ENCODE data around the gene ASCC2. TPM values are rescaled to one million over a fixed set of nuclear protein-coding genes. Genes with fewer than 3 reads are reported as not detected.
A peak's percentile ranks its signal among the peaks of the same experiment; 100 is the strongest.

Gene ASCC2
- total and polyA plus RNA-seq, 2 of the 4 experiments (the other 2 are of a cell fraction) = 40.0 to 62.2 TPM

DNA sequence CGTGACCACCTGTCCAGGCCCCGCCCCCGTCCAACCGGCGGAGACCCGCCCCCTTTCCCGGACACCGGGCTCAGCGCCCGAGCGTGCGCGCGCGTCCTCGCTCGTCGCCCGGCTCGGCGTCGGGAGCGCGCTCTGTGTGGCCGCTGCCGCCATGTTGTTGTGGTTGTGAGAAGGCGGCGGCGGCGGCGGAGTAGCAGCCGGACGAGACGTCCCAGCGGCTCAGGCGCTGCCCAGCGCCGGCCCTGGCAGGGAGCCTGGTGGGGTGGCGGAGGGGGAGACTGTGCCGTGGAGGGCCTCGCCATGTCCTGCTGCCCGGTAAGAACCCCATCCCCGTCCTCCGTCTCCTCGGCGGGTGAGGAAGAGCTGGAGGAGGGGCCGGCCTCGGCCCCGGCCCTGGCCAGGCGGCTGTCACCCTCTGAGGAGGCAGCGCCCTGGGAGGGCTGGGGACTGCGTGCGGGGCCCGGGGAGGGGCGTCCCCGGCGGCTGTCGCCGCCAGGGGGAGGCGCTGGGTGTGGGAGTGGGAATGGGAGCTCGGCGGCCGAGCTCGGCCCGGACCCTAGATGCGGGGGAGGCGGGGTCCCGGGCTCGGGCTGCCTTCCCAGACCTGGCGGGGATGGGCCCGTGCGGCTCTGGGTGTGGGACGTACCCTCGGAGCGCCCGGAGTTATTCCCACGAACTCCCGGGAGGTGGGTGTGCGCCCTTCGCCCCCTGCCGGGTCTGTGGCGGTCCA is 45.1 kb upstream of the ASCC2 start, which contains the start of gene MTMR3:
Gene MTMR3 (plus strand): TSS at position 130 of the 730 bp plus-strand sequence. CDS start 87,886 bp downstream, outside the sequence.
- POLR2A ChIA-PET (ENCODE audit: unreplicated experiment) = interaction anchor here (0.5 to 0.8 kb wide), 3 partner anchors 8 to 516 kb away, joined by 3 to 4 read pairs (median 3); no protein-coding TSS in a partner anchor
- peak within 1 kb of the TSS; percentile 96 for H2AFZ ChIP-seq (replicated peaks; ENCODE audit: low read length, poor library complexity)
- peaks cover 5 to 36% of the 10 kb centered on the region in 2 experiments; a peak in 3 of 4 replicates for H3K79me1 ChIP-seq (ENCODE audit: low read depth in 1 of 2, low read length in 2 of 2)
- peaks cover 45% of the 10 kb centered on the region for H4K20me1 ChIP-seq (ENCODE audit: insufficient read depth, low read length)
- no peaks in the 10 kb centered on the region for H3K9me3 ChIP-seq (ENCODE audit: control insufficient read depth, insufficient read depth, low read length)
- peak within 1 kb of the TSS; percentile 74 to 88; a peak in 2 of 4 replicates for H4K8ac ChIP-seq (ENCODE audit: low read depth in 2 of 2, low read length in 2 of 2)
- H4K91ac ChIP-seq (ENCODE audit: insufficient read depth, low read depth, low read length) = peak within 1 kb of the TSS; percentile 79
- H3K36me3 ChIP-seq (ENCODE audit: control insufficient read depth, insufficient read depth, low read length) = no peaks in the 10 kb centered on the region
- H2AK5ac ChIP-seq (ENCODE audit: low read depth, low read length) = peak within 1 kb of the TSS; percentile 61; the same call in 1 of the 2 replicates
- H3K18ac ChIP-seq (ENCODE audit: low read depth, low read length) = peak within 1 kb of the TSS; percentile 76
- peak within 1 kb of the TSS; percentile 95 for H3K14ac ChIP-seq (replicated peaks; ENCODE audit: low read depth, low read length)
- peak within 1 kb of the TSS; percentile 98 for H3K4me2 ChIP-seq (ENCODE audit: low read depth, low read length)
- H4K5ac ChIP-seq (ENCODE audit: low read depth, low read length) = peak within 1 kb of the TSS; percentile 25; the same call in 1 of the 2 replicates
- dilution Hi-C loops (cut with HindIII; ENCODE audit: low sequenced_read_pairs, unreplicated experiment) (no loop called here), intact Hi-C loops (cut with micrococcal nuclease) (loop anchor here (2.0 kb wide), 1 partner anchor 40 kb away; no protein-coding TSS in a partner anchor), in situ Hi-C loops (cut with MboI; ENCODE audit: low sequenced_read_pairs) (no loop called here)
- peak within 1 kb of the TSS; percentile 95 for H2AK9ac ChIP-seq (replicated peaks; ENCODE audit: low read depth, low read length, poor library complexity)
- H2BK120ac ChIP-seq (ENCODE audit: low read depth, low read length) = peak within 1 kb of the TSS; percentile 59
- peak within 1 kb of the TSS; percentile 100 for H3K4me3 ChIP-seq (ENCODE audit: insufficient read depth, low read depth, low read length)
- H3K27ac ChIP-seq (ENCODE audit: insufficient read depth, low read length) = peak within 1 kb of the TSS; percentile 83
- H2BK5ac ChIP-seq (ENCODE audit: low read depth, low read length, poor library complexity, severe bottlenecking) = peak within 1 kb of the TSS; percentile 84
- CTCF ChIA-PET = interaction anchor here (0.6 to 0.8 kb wide), 2 partner anchors 49 to 122 kb away, joined by 3 read pairs; no protein-coding TSS in a partner anchor
- no TSS peak for BruUV-seq (replicated peaks)
- H2BK20ac ChIP-seq (ENCODE audit: low read depth, low read length) = no peak within 1 kb of the TSS
- DNase-seq (peak; percentile 84), ATAC-seq (ENCODE audit: low read depth) (peak; percentile 89)
- H3K9ac ChIP-seq (ENCODE audit: low read depth, low read length) = peak within 1 kb of the TSS; percentile 95
- H3K27me3 ChIP-seq (ENCODE audit: control insufficient read depth, insufficient read depth, low read length) = no peaks in the 10 kb centered on the region
- peak within 1 kb of the TSS; percentile 91 for H3K23ac ChIP-seq (ENCODE audit: low read depth, low read length)
- H2BK15ac ChIP-seq (ENCODE audit: low read depth, low read length) = peak within 1 kb of the TSS; percentile 71; the same call in 1 of the 3 replicates
- peaks cover 3% of the 10 kb centered on the region for H3K9me1 ChIP-seq (ENCODE audit: insufficient read depth, low read length)
- no CpG with 5 or more reads among the region's 82 CpGs for WGBS, 2 experiments (ENCODE audit: extremely low coverage in 2 of 2, insufficient read length in 1 of 2)
- peak within 1 kb of the TSS; percentile 87 for H3K4ac ChIP-seq (ENCODE audit: low read depth, low read length)
- H3K56ac ChIP-seq (ENCODE audit: extremely low read depth, insufficient read depth, low read length) = peak within 1 kb of the TSS; percentile 77
- peaks cover 5% of the 10 kb centered on the region for H3K4me1 ChIP-seq (ENCODE audit: control insufficient read depth, insufficient read depth, low read length)
- TF ChIP-seq NFE2L2 (IDR thresholded peaks at IDR 0.05; ENCODE audit: low read depth, low read length) (no peak), POLR2A (IDR thresholded peaks at IDR 0.05; ENCODE audit: low read depth, low read length) (peak; percentile 60), MAFK (IDR thresholded peaks at IDR 0.05; ENCODE audit: low read depth, low read length) (no peak), FOS (IDR thresholded peaks at IDR 0.05; ENCODE audit: low read depth, low read length) (no peak), ELK1 (IDR thresholded peaks at IDR 0.05; ENCODE audit: borderline replicate concordance, low read depth, low read length) (no peak), CEBPB (IDR thresholded peaks at IDR 0.05; ENCODE audit: low read depth, low read length) (no peak), CHD1 (IDR thresholded peaks at IDR 0.05; ENCODE audit: low read depth, low read length) (peak; percentile 19; the same call in 1 of the 2 replicates), MXI1 (IDR thresholded peaks at IDR 0.05; ENCODE audit: borderline replicate concordance, low read depth, low read length) (peak; percentile 72; the same call in 1 of the 2 replicates), RAD21 (IDR thresholded peaks at IDR 0.05; ENCODE audit: low read length) (peak; percentile 25; the same call in 1 of the 2 replicates), MAZ (IDR thresholded peaks at IDR 0.05; ENCODE audit: borderline replicate concordance, low read depth, low read length) (peak; percentile 72; the same call in 1 of the 2 replicates), RCOR1 (IDR thresholded peaks at IDR 0.05; ENCODE audit: insufficient replicate concordance, low read length) (no peak), BHLHE40 (IDR thresholded peaks at IDR 0.05; ENCODE audit: low read depth, low read length) (no peak)
- TF ChIP-seq, protein P1, sequence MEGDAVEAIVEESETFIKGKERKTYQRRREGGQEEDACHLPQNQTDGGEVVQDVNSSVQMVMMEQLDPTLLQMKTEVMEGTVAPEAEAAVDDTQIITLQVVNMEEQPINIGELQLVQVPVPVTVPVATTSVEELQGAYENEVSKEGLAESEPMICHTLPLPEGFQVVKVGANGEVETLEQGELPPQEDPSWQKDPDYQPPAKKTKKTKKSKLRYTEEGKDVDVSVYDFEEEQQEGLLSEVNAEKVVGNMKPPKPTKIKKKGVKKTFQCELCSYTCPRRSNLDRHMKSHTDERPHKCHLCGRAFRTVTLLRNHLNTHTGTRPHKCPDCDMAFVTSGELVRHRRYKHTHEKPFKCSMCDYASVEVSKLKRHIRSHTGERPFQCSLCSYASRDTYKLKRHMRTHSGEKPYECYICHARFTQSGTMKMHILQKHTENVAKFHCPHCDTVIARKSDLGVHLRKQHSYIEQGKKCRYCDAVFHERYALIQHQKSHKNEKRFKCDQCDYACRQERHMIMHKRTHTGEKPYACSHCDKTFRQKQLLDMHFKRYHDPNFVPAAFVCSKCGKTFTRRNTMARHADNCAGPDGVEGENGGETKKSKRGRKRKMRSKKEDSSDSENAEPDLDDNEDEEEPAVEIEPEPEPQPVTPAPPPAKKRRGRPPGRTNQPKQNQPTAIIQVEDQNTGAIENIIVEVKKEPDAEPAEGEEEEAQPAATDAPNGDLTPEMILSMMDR (conservative IDR thresholded peaks at IDR 0.05; ENCODE audit: low read depth, low read length) = peak; percentile 42
- TF ChIP-seq, protein P2, sequence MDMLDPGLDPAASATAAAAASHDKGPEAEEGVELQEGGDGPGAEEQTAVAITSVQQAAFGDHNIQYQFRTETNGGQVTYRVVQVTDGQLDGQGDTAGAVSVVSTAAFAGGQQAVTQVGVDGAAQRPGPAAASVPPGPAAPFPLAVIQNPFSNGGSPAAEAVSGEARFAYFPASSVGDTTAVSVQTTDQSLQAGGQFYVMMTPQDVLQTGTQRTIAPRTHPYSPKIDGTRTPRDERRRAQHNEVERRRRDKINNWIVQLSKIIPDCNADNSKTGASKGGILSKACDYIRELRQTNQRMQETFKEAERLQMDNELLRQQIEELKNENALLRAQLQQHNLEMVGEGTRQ (IDR thresholded peaks at IDR 0.05; ENCODE audit: low read depth, low read length) = no peak

All from IMR-90 (cell line).